HCT116 (cell line): ENCODE data around the gene TEKT5. TPM values are rescaled to one million over a fixed set of nuclear protein-coding genes. Genes with fewer than 3 reads are reported as not detected.

Experiments used
- ATAC-seq: fragments of 200-7000 bp; cut with Tn5 transposase; 2 replicates; pipeline ENCODE4 v1.9.1; 2020; ENCODE audit warnings: mild to moderate bottlenecking, moderate library complexity
- BruUV-seq: library from RNA; stranded (reverse); fragments of 400-500 nt; replicated peaks from 2 replicates; lab custom pipeline; 2021; lab: Mats Ljungman, UMichigan
- CTCF ChIA-PET: fragments of 300-600 bp; sonication (Branson Sonifier 250); formaldehyde crosslinking; loops from one replicate; lab custom pipeline; 2021; ENCODE audit warnings: antibody characterized with exemption; lab: Charles Lee
- POLR2A ChIA-PET: fragments of 300-600, 350-600 bp; sonication (Branson Sonifier 250); formaldehyde crosslinking; loops from one replicate; lab custom pipeline; 2021; ENCODE audit warnings: antibody characterized with exemption; lab: Charles Lee
- RAD21 ChIA-PET, 2 experiments: fragments of 300-600 bp; sonication (Branson Sonifier 250); formaldehyde crosslinking; loops; one replicate each; lab custom pipeline; 2023; ENCODE audit warnings: low total read pairs in 2 of 2; ENCODE audit not compliant: uncharacterized antibody in 2 of 2, unreplicated experiment in 2 of 2, low non-redundant PET in 1 of 2; lab: Charles Lee
- DNase-seq: peaks from one replicate; pipeline ENCODE4 v3.0.0-alpha.2; 2010; ENCODE audit warnings: low read depth, low spot score
- H2AFZ ChIP-seq: fragments of 200-600 bp; shearing (Covaris generic), sonication (generic); 2 replicates; pipeline ENCODE4 v1.6.1; 2017; ENCODE audit warnings: low read depth, mixed run types, mixed read lengths, antibody characterized with exemption, low read length; ENCODE audit not compliant: poor library complexity, severe bottlenecking
- H3K27ac ChIP-seq: 2 replicates; pipeline ENCODE4 v1.5.1; 2012; ENCODE audit warnings: low read depth, low read length
- H3K27me3 ChIP-seq: fragments of 200-600 bp; sonication (generic); 2 replicates; pipeline ENCODE4 v1.6.1; 2016; ENCODE audit warnings: mixed run types, low read length, mixed read lengths; ENCODE audit not compliant: insufficient read depth
- H3K36me3 ChIP-seq, 2 experiments: fragments of 200-500 bp in 1 of 2; fragments of 200-600 bp in 1 of 2; sonication (Bioruptor generic) in 1 of 2; sonication (generic) in 1 of 2; 2 replicates each; pipeline versions ENCODE4 v1.5.1 to v1.6.1; 2014 to 2016; ENCODE audit warnings: low read length in 2 of 2, inconsistent platforms in 1 of 2, mixed read lengths in 1 of 2, mixed run types in 1 of 2; ENCODE audit not compliant: insufficient read depth in 2 of 2, control insufficient read depth in 1 of 2
- H3K4me1 ChIP-seq, 2 experiments: fragments of 200-600 bp in 1 of 2; sonication (generic) in 1 of 2; 2 replicates each; pipeline versions ENCODE4 v1.5.1 to v1.6.1; 2012 to 2017; ENCODE audit warnings: low read length in 2 of 2, inconsistent platforms in 1 of 2, mild to moderate bottlenecking in 1 of 2, mixed read lengths in 1 of 2, mixed run types in 1 of 2, moderate library complexity in 1 of 2; ENCODE audit not compliant: insufficient read depth in 2 of 2, control insufficient read depth in 1 of 2
- H3K4me2 ChIP-seq: fragments of 200-600 bp; sonication (generic); 2 replicates; pipeline ENCODE4 v1.6.1; 2017; ENCODE audit warnings: mixed run types, low read length, mixed read lengths
- H3K4me3 ChIP-seq, 2 experiments: fragments of 200-600 bp in 1 of 2; sonication (generic) in 1 of 2; replicated peaks in 1 of 2; 2 replicates each; pipeline ENCODE4 v1.5.1; 2011 to 2016; ENCODE audit warnings: low read length in 2 of 2, control low read depth in 1 of 2, low read depth in 1 of 2, mild to moderate bottlenecking in 1 of 2, mixed read lengths in 1 of 2, mixed run types in 1 of 2
- H3K79me2 ChIP-seq: fragments of 200-600 bp; sonication (generic); 2 replicates; pipeline ENCODE4 v1.6.1; 2017; ENCODE audit warnings: mild to moderate bottlenecking, mixed run types, low read length, moderate library complexity, mixed read lengths; ENCODE audit not compliant: insufficient read depth
- H3K9ac ChIP-seq: fragments of 200-600 bp; sonication (generic); 2 replicates; pipeline ENCODE4 v1.6.1; 2016; ENCODE audit warnings: low read length, mixed read lengths
- H3K9me2 ChIP-seq: fragments of 200-600 bp; sonication (generic), shearing (Covaris generic); 2 replicates; pipeline ENCODE4 v1.6.1; 2017; ENCODE audit warnings: mixed run types, mild to moderate bottlenecking, moderate library complexity; ENCODE audit not compliant: insufficient read depth
- H3K9me3 ChIP-seq, 2 experiments: fragments of 200-500 bp in 1 of 2; fragments of 200-600 bp in 1 of 2; sonication (Bioruptor generic) in 1 of 2; sonication (generic) in 1 of 2; 2 replicates each; pipeline ENCODE4 v1.6.1; 2014 to 2017; ENCODE audit warnings: low read length in 2 of 2, mixed read lengths in 2 of 2, inconsistent platforms in 1 of 2, low read depth in 1 of 2, mild to moderate bottlenecking in 1 of 2, mixed run types in 1 of 2, moderate library complexity in 1 of 2; ENCODE audit not compliant: control insufficient read depth in 1 of 2, insufficient read depth in 1 of 2
- H4K20me1 ChIP-seq: fragments of 200-600 bp; sonication (generic), shearing (Covaris generic); 2 replicates; pipeline ENCODE4 v1.6.1; 2017; ENCODE audit warnings: mixed run types, mild to moderate bottlenecking, moderate library complexity; ENCODE audit not compliant: insufficient read depth
- CEBPB ChIP-seq: IDR thresholded peaks from 2 replicates; pipeline ENCODE4 v1.6.1; 2012; ENCODE audit warnings: low read depth
- CTCF ChIP-seq, 3 experiments: fragments of 200-600 bp in 1 of 3; sonication (generic) in 1 of 3; IDR thresholded peaks in 2 of 3; conservative IDR thresholded peaks in 1 of 3; 2 replicates each; pipeline ENCODE4 v1.5.1; 2012 to 2017; ENCODE audit warnings: low read depth in 2 of 3, low read length in 2 of 3, antibody characterized with exemption in 1 of 3, borderline replicate concordance in 1 of 3, control low read depth in 1 of 3, mild to moderate bottlenecking in 1 of 3, mixed read lengths in 1 of 3, mixed run types in 1 of 3, moderate library complexity in 1 of 3; ENCODE audit not compliant: insufficient read depth in 1 of 3
- EGR1 ChIP-seq: IDR thresholded peaks from 2 replicates; pipeline ENCODE4 v1.6.1; 2012; ENCODE audit warnings: low read depth
- EZH2phosphoT487 ChIP-seq: fragments of 200-600 bp; IDR thresholded peaks from 2 replicates; pipeline ENCODE4 v1.6.1; 2018; ENCODE audit warnings: antibody characterized with exemption, borderline replicate concordance
- JUND ChIP-seq: IDR thresholded peaks from 2 replicates; pipeline ENCODE4 v1.6.1; 2012
- POLR2AphosphoS5 ChIP-seq: IDR thresholded peaks from 2 replicates; pipeline ENCODE4 v1.6.1; 2011; ENCODE audit warnings: mild to moderate bottlenecking, low read depth, low read length, moderate library complexity
- RAD21 ChIP-seq: IDR thresholded peaks from 2 replicates; pipeline ENCODE4 v1.6.1; 2012; ENCODE audit warnings: low read depth, mild to moderate bottlenecking
- SRF ChIP-seq: IDR thresholded peaks from 2 replicates; pipeline ENCODE4 v1.6.1; 2012; ENCODE audit warnings: low read depth
- TCF7L2 ChIP-seq: IDR thresholded peaks from 2 replicates; pipeline ENCODE4 v1.7.0; 2011; ENCODE audit warnings: borderline replicate concordance, inconsistent platforms; ENCODE audit not compliant: insufficient read depth, insufficient read length; ENCODE audit errors: extremely low read depth
- YY1 ChIP-seq: IDR thresholded peaks from 2 replicates; pipeline ENCODE4 v1.6.1; 2011; ENCODE audit warnings: low read length, low read depth, moderate library complexity, mild to moderate bottlenecking; ENCODE audit not compliant: insufficient replicate concordance; ENCODE audit errors: extremely low read depth
- ZBTB33 ChIP-seq: IDR thresholded peaks from 2 replicates; pipeline ENCODE4 v1.6.1; 2011; ENCODE audit warnings: mild to moderate bottlenecking, low read length, moderate library complexity; ENCODE audit not compliant: insufficient replicate concordance; ENCODE audit errors: extremely low read depth
- ZNF274 ChIP-seq: fragments of 200-500 bp; sonication (Bioruptor generic); IDR thresholded peaks from 2 replicates; pipeline ENCODE4 v1.6.1; 2014; ENCODE audit warnings: mild to moderate bottlenecking, low read depth, low read length, inconsistent platforms
- intact Hi-C: fragments of 100-400 bp; cut with micrococcal nuclease; formaldehyde crosslinking; loops from 2 replicates; pipeline ENCODE4 v1.10.0; 2022
- total RNA-seq: library from RNA; stranded (reverse); gene quantifications from one replicate; pipeline ENCODE4 v1.2.1, GENCODE V29; 2021; ENCODE audit not compliant: unreplicated experiment

TEKT5 gene
- total RNA-seq, 1 experiment from 2014 or later: 0.37 TPM

- no peak for DNase-seq
- TF ChIP-seq ZBTB33: no peak
- no peak for TF ChIP-seq EGR1
- TF ChIP-seq RAD21: no peak
- no peak for TF ChIP-seq YY1
- no peak for TF ChIP-seq JUND
- TF ChIP-seq CTCF (IDR thresholded peaks at IDR 0.05 in 2 of 3, conservative IDR thresholded peaks at IDR 0.05 in 1 of 3; ENCODE audit: borderline replicate concordance in 1 of 3, insufficient read depth in 1 of 3, low read depth in 2 of 3, low read length in 2 of 3): no peak
- no peak for TF ChIP-seq TCF7L2
- no peak for TF ChIP-seq ZNF274
- TF ChIP-seq POLR2AphosphoS5: no peak
- no peak for TF ChIP-seq EZH2phosphoT487
- no peak for TF ChIP-seq CEBPB
- TF ChIP-seq SRF: no peak
- ChIA-PET RAD21 (no interaction called here), POLR2A (no interaction called here), CTCF (no interaction called here)
- BruUV-seq: no TSS peak
- intact Hi-C loops: no loop called here
- Histone ChIP-seq H3K4me2 (no peak overlapping the region), H3K27ac (no peak overlapping the region), H3K9me2 (no peaks in the 10 kb centered on the region), H3K9me3 (no peaks in the 10 kb centered on the region), H4K20me1 (no peaks in the 10 kb centered on the region), H3K36me3 (no peaks in the 10 kb centered on the region), H3K79me2 (no peaks in the 10 kb centered on the region), H3K4me3 (no peak overlapping the region), H3K4me1 (peaks cover 16 to 31% of the 10 kb centered on the region in 2 experiments), H2AFZ (no peak overlapping the region), H3K9ac (no peak overlapping the region), H3K27me3 (no peaks in the 10 kb centered on the region)
- ATAC-seq: no peak
Observed at GRCh38 chr16:10654592-10655414, 39.9 kb downstream of the TEKT5 start.
